ENCODE results near the gene DHRS3. TPM values are rescaled to one million over a fixed set of nuclear protein-coding genes. Genes with fewer than 3 reads are reported as not detected.

The DHRS3 gene
- total RNA-seq, 1 experiment from 2014 or later: 54.5 TPM

DNA sequence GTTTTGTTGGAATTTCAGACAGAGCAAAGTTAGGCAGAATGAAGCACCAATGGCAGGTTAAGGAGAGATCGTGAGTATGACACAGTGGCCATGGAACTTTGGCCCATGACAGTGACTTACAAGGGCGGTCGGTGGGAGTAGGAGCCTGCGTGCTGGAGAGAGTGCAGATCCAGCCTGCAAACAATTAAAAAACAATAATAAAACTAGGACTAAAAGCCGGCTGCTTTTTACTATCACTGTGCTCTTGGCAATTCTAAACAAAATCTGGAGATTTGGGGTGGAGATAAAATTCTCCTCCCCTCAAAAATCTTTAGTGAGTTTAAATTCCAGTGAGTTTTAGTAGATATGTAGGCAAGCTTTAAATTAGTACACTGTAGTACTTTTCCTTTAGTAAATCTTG, 96.9 kb downstream of the DHRS3 start:
- no peak overlapping the region for H2BK120ac ChIP-seq (ENCODE audit: low read depth, low read length, poor library complexity, severe bottlenecking)
- no peak overlapping the region for H3K4ac ChIP-seq (ENCODE audit: low read depth, low read length)
- no peaks in the 10 kb centered on the region for H3K4me1 ChIP-seq (ENCODE audit: insufficient read depth, low read length)
- H3K9me3 ChIP-seq (ENCODE audit: control insufficient read depth, low read depth, low read length): no peaks in the 10 kb centered on the region
- Mint-ChIP-seq H3K27ac (no peak overlapping the region), H3K4me1 (peaks cover 5 to 13% of the 10 kb centered on the region in 2 experiments; a peak in 3 of 4 replicates), H3K36me3 (ENCODE audit: insufficient read depth in 1 of 3, low read depth in 3 of 3) (no peaks in the 10 kb centered on the region; a peak in 1 of 7 replicates), H3K4me3 (no peak overlapping the region), H3K9me3 (no peaks in the 10 kb centered on the region), H3K27me3 (ENCODE audit: low read depth) (no peaks in the 10 kb centered on the region; the same call in 1 of the 2 replicates)
- no peak overlapping the region for H3K14ac ChIP-seq (ENCODE audit: insufficient read depth, low read length)
- no peak overlapping the region for H3K27ac ChIP-seq (ENCODE audit: insufficient read length, low read depth, low read length)
- no peak overlapping the region for H2AFZ ChIP-seq (ENCODE audit: low read length)
- DNase-seq: no peak
- H2AK5ac ChIP-seq (ENCODE audit: insufficient read length, low read length): no peak overlapping the region
- H3K56ac ChIP-seq (ENCODE audit: insufficient read length, low read depth, low read length): no peak overlapping the region
- H3T11ph ChIP-seq (ENCODE audit: low read length): no peak overlapping the region
- H3K18ac ChIP-seq (ENCODE audit: insufficient read length, low read depth, low read length): no peak overlapping the region
- H4K5ac ChIP-seq (ENCODE audit: insufficient read length, low read depth, low read length): no peak overlapping the region
- no peaks in the 10 kb centered on the region for H3K23me2 ChIP-seq (ENCODE audit: insufficient read length, low read depth, low read length, poor library complexity, severe bottlenecking)
- H3K79me1 ChIP-seq (ENCODE audit: insufficient read depth, low read depth, low read length, poor library complexity, severe bottlenecking): no peaks in the 10 kb centered on the region
- H3K4me2 ChIP-seq (ENCODE audit: insufficient read depth, insufficient read length, low read length): no peak overlapping the region
- H3K79me2 ChIP-seq (ENCODE audit: insufficient read depth, low read length): no peaks in the 10 kb centered on the region
- H3K9ac ChIP-seq (ENCODE audit: extremely low read depth, insufficient read length, low read length): no peak overlapping the region
- no peak overlapping the region for H2BK12ac ChIP-seq (ENCODE audit: insufficient read length, low read depth, low read length)
- H4K20me1 ChIP-seq (ENCODE audit: control insufficient read depth, insufficient read depth, insufficient read length): no peaks in the 10 kb centered on the region
- H3K23ac ChIP-seq (ENCODE audit: insufficient read length, low read depth, low read length): no peak overlapping the region
- no peak overlapping the region for H4K91ac ChIP-seq (ENCODE audit: insufficient read length, low read depth, low read length)
- H4K8ac ChIP-seq (replicated peaks; ENCODE audit: insufficient read length, low read depth, low read length): no peak overlapping the region
- TF ChIP-seq, protein P1, sequence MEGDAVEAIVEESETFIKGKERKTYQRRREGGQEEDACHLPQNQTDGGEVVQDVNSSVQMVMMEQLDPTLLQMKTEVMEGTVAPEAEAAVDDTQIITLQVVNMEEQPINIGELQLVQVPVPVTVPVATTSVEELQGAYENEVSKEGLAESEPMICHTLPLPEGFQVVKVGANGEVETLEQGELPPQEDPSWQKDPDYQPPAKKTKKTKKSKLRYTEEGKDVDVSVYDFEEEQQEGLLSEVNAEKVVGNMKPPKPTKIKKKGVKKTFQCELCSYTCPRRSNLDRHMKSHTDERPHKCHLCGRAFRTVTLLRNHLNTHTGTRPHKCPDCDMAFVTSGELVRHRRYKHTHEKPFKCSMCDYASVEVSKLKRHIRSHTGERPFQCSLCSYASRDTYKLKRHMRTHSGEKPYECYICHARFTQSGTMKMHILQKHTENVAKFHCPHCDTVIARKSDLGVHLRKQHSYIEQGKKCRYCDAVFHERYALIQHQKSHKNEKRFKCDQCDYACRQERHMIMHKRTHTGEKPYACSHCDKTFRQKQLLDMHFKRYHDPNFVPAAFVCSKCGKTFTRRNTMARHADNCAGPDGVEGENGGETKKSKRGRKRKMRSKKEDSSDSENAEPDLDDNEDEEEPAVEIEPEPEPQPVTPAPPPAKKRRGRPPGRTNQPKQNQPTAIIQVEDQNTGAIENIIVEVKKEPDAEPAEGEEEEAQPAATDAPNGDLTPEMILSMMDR (conservative IDR thresholded peaks at IDR 0.05): no peak
- H2BK5ac ChIP-seq (ENCODE audit: insufficient read length, low read length): no peak overlapping the region
- H2BK15ac ChIP-seq (ENCODE audit: low read depth, low read length): no peak overlapping the region
- WGBS (ENCODE audit: extremely low coverage, insufficient read length, low lambda C conversion rate): no CpG with 5 or more reads among the region's 5 CpGs
- H2BK20ac ChIP-seq (ENCODE audit: low read depth, low read length, poor library complexity, severe bottlenecking): no peak overlapping the region
- no peaks in the 10 kb centered on the region for H3K27me3 ChIP-seq (ENCODE audit: insufficient read depth, low read length)

Measured in H9 (cell line).